GM12878 (cell line): ENCODE results near the gene HNRNPAB. TPM values are rescaled to one million over a fixed set of nuclear protein-coding genes. Genes with fewer than 3 reads are reported as not detected.

ENCODE experiments used
- ATAC-seq: fragments of 200-7000 bp; cut with Tn5 transposase; 3 replicates; pipeline ENCODE4 v1.9.1; 2020; ENCODE audit warnings: mild to moderate bottlenecking, moderate library complexity
- BruUV-seq: library from RNA; stranded (reverse); fragments of 400-500 nt; replicated peaks from 2 replicates; lab custom pipeline; 2021; lab: Mats Ljungman, UMichigan
- CTCF ChIA-PET: fragments of 300-600 bp; sonication (Branson Sonifier 250); formaldehyde crosslinking; extraction: SDS; loops from one replicate; lab custom pipeline; 2021; ENCODE audit warnings: inconsistent platforms; lab: Yijun Ruan, JAX
- POLR2A ChIA-PET: fragments of 350-600 bp; formaldehyde crosslinking; extraction: SDS; loops from one replicate; lab custom pipeline; 2021; ENCODE audit warnings: inconsistent platforms; lab: Charles Lee
- RAD21 ChIA-PET: fragments of 300-600 bp; sonication (Branson Sonifier 250); formaldehyde crosslinking; loops from one replicate; lab custom pipeline; 2023; ENCODE audit warnings: antibody characterized with exemption; ENCODE audit not compliant: unreplicated experiment; lab: Charles Lee
- SMC1A ChIA-PET: fragments of 300-600 bp; sonication (Branson Sonifier 250); formaldehyde crosslinking; loops from one replicate; lab custom pipeline; 2023; ENCODE audit not compliant: unreplicated experiment, uncharacterized antibody; lab: Charles Lee
- DNase-seq: peaks from one replicate; pipeline ENCODE4 v3.0.0-alpha.2; 2011; ENCODE audit warnings: low read depth, low spot score
- FAIRE-seq: peaks from 3 replicates; lab custom pipeline; 2011; peaks lifted over from hg19 to GRCh38; lab: Jason Lieb, UNC
- H2AFZ ChIP-seq: 2 replicates; pipeline ENCODE4 v1.6.0; 2011; ENCODE audit warnings: low read depth, low read length, control low read depth; ENCODE audit not compliant: control insufficient read depth
- H3K27ac ChIP-seq: 2 replicates; pipeline ENCODE4 v1.5.1; 2011; ENCODE audit warnings: control low read depth; ENCODE audit not compliant: control insufficient read depth, insufficient read depth
- H3K27me3 ChIP-seq, 2 experiments: replicated peaks in 1 of 2; 2 replicates each; pipeline versions ENCODE4 v1.6.0 to v1.6.1; 2011; ENCODE audit warnings: low read length in 1 of 2; ENCODE audit not compliant: control insufficient read depth in 2 of 2, insufficient read depth in 2 of 2
- H3K36me3 ChIP-seq, 2 experiments: 2 replicates each; pipeline ENCODE4 v1.5.1; 2011; ENCODE audit warnings: low read length in 1 of 2; ENCODE audit not compliant: control insufficient read depth in 2 of 2, insufficient read depth in 2 of 2
- H3K4me1 ChIP-seq: 2 replicates; pipeline ENCODE4 v1.6.1; 2011; ENCODE audit warnings: mild to moderate bottlenecking, low read length, moderate library complexity, mixed read lengths; ENCODE audit not compliant: control insufficient read depth, insufficient read depth
- H3K4me2 ChIP-seq: 2 replicates; pipeline ENCODE4 v1.6.0; 2011; ENCODE audit warnings: control low read depth; ENCODE audit not compliant: control insufficient read depth, insufficient read depth
- H3K4me3 ChIP-seq: fragments of 200-600 bp; sonication (generic); 2 replicates; pipeline ENCODE4 v1.5.1; 2016
- H3K79me2 ChIP-seq: 2 replicates; pipeline ENCODE4 v1.6.0; 2011; ENCODE audit warnings: low read length; ENCODE audit not compliant: control insufficient read depth, insufficient read depth
- H3K9ac ChIP-seq: 2 replicates; pipeline ENCODE4 v1.8.0; 2011; ENCODE audit warnings: low read length, control low read depth, mixed read lengths; ENCODE audit not compliant: control insufficient read depth, insufficient read depth
- H3K9me3 ChIP-seq: replicated peaks from 3 replicates; pipeline ENCODE4 v1.5.1; 2011; ENCODE audit warnings: mild to moderate bottlenecking, low read length; ENCODE audit not compliant: control insufficient read depth, insufficient read depth
- H4K20me1 ChIP-seq: 2 replicates; pipeline ENCODE4 v1.6.0; 2011; ENCODE audit not compliant: control insufficient read depth, insufficient read depth
- ESRRA ChIP-seq: IDR thresholded peaks from 2 replicates; pipeline ENCODE4 v1.6.1; 2012; ENCODE audit warnings: mild to moderate bottlenecking, low read length, improper control_type of control experiment
- RBBP5 ChIP-seq: fragments of 200-600 bp; sonication (generic); conservative IDR thresholded peaks from 2 replicates; pipeline ENCODE4 v1.6.1; 2016
- TBL1XR1 ChIP-seq: IDR thresholded peaks from 2 replicates; pipeline ENCODE4 v1.6.1; 2012; ENCODE audit warnings: low read depth, low read length, improper control_type of control experiment
- TCF12 ChIP-seq: IDR thresholded peaks from 2 replicates; pipeline ENCODE4 v1.6.1; 2011; ENCODE audit warnings: low read depth, mild to moderate bottlenecking, low read length
- WGBS: methylation state at CpG from one replicate; pipeline ENCODE4 v1.1.6; 2016; ENCODE audit warnings: low lambda C conversion rate; ENCODE audit not compliant: insufficient replicate concordance, insufficient coverage; ENCODE audit errors: missing lambda C conversion rate; 5-methylcytosine and 5-hydroxymethylcytosine counted together
- in situ Hi-C: fragments of 300-500 bp; cut with MboI; formaldehyde crosslinking; loops from 9 replicates; pipeline ENCODE4 v1.14.3; 2018; ENCODE audit warnings: mixed read lengths
- intact Hi-C: fragments of 100-400 bp; cut with micrococcal nuclease; formaldehyde crosslinking; loops from one replicate; pipeline ENCODE4 v1.14.2; 2022; ENCODE audit not compliant: unreplicated experiment
- polyA plus RNA-seq, 11 experiments: library from polyadenylated mRNA; depleted of rRNA in 4 of 11; unstranded in 6 of 11; stranded (reverse) in 5 of 11; fragments of >200 nt; fragmentation: Nextera tagmentation in 4 of 11; fragmentation: Illumina TruSeq in 1 of 11; extraction: Ambion mirVana in 4 of 11; extraction: Trizol in 1 of 11; gene quantifications; 1 replicate in 1 of 11; 2 replicates in 10 of 11; pipeline versions ENCODE4 v1.2.1 to v1.2.3, GENCODE V29; 2011 to 2016; ENCODE audit warnings: inconsistent platforms in 2 of 11, missing spikeins in 2 of 11, low read depth in 1 of 11
- total RNA-seq, 4 experiments: library from RNA; depleted of rRNA in 3 of 4; stranded (reverse); fragments of >200 nt in 3 of 4; fragmentation: Illumina TruSeq in 1 of 4; extraction: Trizol in 1 of 4; gene quantifications; 2 replicates each; pipeline versions ENCODE4 v1.2.1 to v1.2.3, GENCODE V29; 2013 to 2021
- TF ChIP-seq, protein P1 (sequence below): fragments of 450-650 bp; conservative IDR thresholded peaks from 2 replicates; pipeline ENCODE4 v1.6.1; 2017; ENCODE audit warnings: mild to moderate bottlenecking, moderate library complexity
- TF ChIP-seq, protein P2 (sequence below): IDR thresholded peaks from 2 replicates; pipeline ENCODE4 v1.6.1; 2011; ENCODE audit warnings: borderline replicate concordance, low read depth, mild to moderate bottlenecking, moderate library complexity, mixed read lengths, low read length; ENCODE audit not compliant: insufficient read depth; ENCODE audit errors: extremely low read length
- TF ChIP-seq, protein P3 (sequence below): IDR thresholded peaks from 2 replicates; pipeline ENCODE4 v1.6.1; 2012; ENCODE audit warnings: low read length, inconsistent platforms

Gene HNRNPAB
- total and polyA plus RNA-seq, 10 of the 15 experiments (the other 5 are each of a cell fraction or from before 2014, with no cell fraction given): 42.3 to 330 (median 230) TPM

DNA sequence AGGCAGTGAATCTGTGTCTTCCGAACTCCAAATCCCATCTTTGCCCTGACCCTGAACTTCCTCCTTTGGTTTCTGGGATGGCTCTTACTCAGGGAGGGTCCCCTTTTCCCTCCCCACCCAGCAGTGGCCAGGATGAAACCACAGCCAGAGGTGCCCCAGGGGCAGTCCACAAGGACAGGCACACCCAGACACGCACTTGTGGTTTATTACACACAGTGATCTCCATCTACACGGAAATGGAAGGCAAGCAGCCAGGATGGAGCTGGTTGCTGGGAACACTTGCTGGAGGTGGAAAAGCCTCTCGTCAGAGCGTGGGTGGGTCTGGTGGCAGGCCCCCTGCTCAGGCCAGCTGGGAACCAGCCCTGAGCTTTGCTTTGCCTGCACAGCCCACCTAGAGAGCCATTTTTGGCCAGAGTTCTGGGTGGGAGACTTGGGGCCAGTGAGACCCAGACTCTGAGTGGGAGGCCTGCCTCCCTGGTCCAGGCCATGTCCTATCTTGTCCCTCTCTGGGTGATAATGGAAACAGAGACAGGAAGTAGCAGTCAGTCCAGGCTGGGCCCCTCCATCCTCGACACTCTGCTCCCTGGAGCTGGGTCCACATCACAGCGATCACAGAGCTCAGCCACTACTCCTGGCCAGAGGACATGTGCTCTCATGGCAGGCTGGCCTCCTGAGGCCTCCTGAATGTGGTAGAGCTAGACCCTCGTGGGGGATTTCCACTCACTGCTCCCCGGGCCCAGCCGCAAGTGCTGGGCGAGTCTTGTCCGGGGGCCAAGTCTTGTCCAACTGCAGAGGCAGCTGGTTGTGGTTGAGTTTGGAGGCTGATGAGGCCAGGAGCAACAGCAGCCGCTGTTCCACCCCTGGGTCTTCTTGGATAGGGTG lies 33.3 kb downstream of the HNRNPAB start (continued):
- TF ChIP-seq, protein P1, sequence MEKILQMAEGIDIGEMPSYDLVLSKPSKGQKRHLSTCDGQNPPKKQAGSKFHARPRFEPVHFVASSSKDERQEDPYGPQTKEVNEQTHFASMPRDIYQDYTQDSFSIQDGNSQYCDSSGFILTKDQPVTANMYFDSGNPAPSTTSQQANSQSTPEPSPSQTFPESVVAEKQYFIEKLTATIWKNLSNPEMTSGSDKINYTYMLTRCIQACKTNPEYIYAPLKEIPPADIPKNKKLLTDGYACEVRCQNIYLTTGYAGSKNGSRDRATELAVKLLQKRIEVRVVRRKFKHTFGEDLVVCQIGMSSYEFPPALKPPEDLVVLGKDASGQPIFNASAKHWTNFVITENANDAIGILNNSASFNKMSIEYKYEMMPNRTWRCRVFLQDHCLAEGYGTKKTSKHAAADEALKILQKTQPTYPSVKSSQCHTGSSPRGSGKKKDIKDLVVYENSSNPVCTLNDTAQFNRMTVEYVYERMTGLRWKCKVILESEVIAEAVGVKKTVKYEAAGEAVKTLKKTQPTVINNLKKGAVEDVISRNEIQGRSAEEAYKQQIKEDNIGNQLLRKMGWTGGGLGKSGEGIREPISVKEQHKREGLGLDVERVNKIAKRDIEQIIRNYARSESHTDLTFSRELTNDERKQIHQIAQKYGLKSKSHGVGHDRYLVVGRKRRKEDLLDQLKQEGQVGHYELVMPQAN: no peak
- TF ChIP-seq TCF12: no peak
- TF ChIP-seq ESRRA: no peak
- TF ChIP-seq, protein P2, sequence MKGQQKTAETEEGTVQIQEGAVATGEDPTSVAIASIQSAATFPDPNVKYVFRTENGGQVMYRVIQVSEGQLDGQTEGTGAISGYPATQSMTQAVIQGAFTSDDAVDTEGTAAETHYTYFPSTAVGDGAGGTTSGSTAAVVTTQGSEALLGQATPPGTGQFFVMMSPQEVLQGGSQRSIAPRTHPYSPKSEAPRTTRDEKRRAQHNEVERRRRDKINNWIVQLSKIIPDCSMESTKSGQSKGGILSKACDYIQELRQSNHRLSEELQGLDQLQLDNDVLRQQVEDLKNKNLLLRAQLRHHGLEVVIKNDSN: no peak

DNA sequence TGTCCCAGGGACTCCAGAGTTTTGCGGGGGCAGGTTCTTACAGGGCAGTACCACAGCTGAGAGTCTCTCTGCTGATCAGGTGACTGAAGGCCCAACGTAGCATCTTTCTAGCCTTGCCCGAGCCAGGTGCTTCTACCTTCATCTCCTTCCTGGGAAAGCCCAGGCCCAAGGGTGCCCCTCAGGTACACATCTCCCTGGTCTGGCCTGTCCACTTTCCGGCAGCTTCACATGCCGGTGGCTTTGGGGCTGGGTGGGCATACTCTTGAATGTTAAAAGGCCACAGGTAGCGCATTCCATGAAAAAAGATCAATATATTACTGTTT lies 33.9 kb downstream of the HNRNPAB start:
- in situ Hi-C loops: no loop called here
- Histone ChIP-seq H3K4me1 (peaks cover 51% of the 10 kb centered on the region), H3K36me3 (no peaks in the 10 kb centered on the region), H3K9ac (no peak overlapping the region), H2AFZ (no peak overlapping the region), H3K4me2 (no peak overlapping the region), H3K9me3 (no peaks in the 10 kb centered on the region), H3K27me3 (no peaks in the 10 kb centered on the region), H4K20me1 (no peaks in the 10 kb centered on the region), H3K79me2 (no peaks in the 10 kb centered on the region), H3K27ac (no peak overlapping the region), H3K4me3 (no peak overlapping the region)
- intact Hi-C loops: loop anchor here (5.0 kb wide), 1 partner anchor 1254 kb away; no protein-coding TSS in a partner anchor
- TF ChIP-seq RBBP5: no peak
- TF ChIP-seq TBL1XR1: no peak
- TF ChIP-seq, protein P3, sequence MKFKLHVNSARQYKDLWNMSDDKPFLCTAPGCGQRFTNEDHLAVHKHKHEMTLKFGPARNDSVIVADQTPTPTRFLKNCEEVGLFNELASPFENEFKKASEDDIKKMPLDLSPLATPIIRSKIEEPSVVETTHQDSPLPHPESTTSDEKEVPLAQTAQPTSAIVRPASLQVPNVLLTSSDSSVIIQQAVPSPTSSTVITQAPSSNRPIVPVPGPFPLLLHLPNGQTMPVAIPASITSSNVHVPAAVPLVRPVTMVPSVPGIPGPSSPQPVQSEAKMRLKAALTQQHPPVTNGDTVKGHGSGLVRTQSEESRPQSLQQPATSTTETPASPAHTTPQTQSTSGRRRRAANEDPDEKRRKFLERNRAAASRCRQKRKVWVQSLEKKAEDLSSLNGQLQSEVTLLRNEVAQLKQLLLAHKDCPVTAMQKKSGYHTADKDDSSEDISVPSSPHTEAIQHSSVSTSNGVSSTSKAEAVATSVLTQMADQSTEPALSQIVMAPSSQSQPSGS: no peak
- ChIA-PET SMC1A (no interaction called here), POLR2A (no interaction called here), RAD21 (no interaction called here), CTCF (interaction anchor here (0.7 kb wide), 1 partner anchor 15 kb away, joined by 5 read pairs; no protein-coding TSS in a partner anchor)
- no peak for DNase-seq
- ATAC-seq: no peak
- no TSS peak for BruUV-seq
- 98% methylated on average over 6 of the region's 6 CpGs for WGBS
- no peak for FAIRE-seq
